GM10266 (cell line): Measurements from ENCODE around the gene EGFL8.

Experiments used
- DNase-seq: peaks from one replicate; pipeline ENCODE4 v3.0.0; 2012; ENCODE audit errors: extremely low spot score
- TF ChIP-seq, protein P1 (sequence below): IDR thresholded peaks from 2 replicates; pipeline ENCODE4 v1.5.1; 2012; ENCODE audit warnings: mild to moderate bottlenecking, low read depth; ENCODE audit not compliant: control insufficient read depth, insufficient read depth; ENCODE audit errors: missing control alignments

EGFL8 gene

DNA sequence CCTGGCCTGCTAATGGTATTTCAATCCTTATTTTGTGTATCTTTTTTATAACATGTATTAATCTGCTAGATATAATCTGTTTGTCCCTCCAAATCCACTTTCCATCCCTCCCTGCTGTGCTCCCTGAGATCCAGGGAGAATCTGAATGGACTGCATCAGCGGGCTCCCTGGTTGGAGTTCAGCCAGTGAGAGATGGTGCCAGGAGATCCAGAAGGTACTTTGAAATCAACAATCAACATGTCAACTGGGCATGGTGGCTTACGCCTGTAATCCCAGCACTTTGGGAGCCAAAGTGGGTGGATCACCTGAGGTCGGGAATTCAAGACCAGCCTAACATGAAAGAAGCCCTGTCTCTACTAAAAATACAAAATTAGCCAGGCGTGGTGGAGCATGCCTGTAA lies 40.7 kb upstream of the EGFL8 start:
- TF ChIP-seq, protein P1, sequence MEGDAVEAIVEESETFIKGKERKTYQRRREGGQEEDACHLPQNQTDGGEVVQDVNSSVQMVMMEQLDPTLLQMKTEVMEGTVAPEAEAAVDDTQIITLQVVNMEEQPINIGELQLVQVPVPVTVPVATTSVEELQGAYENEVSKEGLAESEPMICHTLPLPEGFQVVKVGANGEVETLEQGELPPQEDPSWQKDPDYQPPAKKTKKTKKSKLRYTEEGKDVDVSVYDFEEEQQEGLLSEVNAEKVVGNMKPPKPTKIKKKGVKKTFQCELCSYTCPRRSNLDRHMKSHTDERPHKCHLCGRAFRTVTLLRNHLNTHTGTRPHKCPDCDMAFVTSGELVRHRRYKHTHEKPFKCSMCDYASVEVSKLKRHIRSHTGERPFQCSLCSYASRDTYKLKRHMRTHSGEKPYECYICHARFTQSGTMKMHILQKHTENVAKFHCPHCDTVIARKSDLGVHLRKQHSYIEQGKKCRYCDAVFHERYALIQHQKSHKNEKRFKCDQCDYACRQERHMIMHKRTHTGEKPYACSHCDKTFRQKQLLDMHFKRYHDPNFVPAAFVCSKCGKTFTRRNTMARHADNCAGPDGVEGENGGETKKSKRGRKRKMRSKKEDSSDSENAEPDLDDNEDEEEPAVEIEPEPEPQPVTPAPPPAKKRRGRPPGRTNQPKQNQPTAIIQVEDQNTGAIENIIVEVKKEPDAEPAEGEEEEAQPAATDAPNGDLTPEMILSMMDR: no peak
- DNase-seq: no peak

DNA sequence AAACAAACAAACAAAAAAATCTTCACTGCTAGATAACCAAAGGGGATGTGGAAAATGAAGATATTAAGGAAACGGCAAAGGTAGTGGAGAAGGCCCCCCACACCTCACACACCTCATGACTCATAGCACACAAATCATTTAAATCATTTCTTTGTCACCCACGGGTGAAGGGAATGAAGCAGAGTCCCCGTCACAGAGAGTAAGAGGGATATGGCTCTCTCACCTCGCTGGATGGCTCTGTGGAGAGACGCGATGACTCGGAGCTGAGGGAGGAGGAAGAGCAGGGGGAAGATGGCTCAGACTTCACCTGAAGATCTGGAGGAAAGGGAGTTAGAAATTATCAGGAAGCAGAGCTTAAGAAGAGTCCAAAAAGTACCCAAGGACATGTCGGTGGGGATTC lies 37.5 kb upstream of the EGFL8 start:
- no peak for DNase-seq
- TF ChIP-seq, protein P1: no peak

GRCh38 chr6:32127409-32127716 lies 37.0 kb upstream of the EGFL8 start:
- TF ChIP-seq, protein P1: no peak
- no peak for DNase-seq

DNA sequence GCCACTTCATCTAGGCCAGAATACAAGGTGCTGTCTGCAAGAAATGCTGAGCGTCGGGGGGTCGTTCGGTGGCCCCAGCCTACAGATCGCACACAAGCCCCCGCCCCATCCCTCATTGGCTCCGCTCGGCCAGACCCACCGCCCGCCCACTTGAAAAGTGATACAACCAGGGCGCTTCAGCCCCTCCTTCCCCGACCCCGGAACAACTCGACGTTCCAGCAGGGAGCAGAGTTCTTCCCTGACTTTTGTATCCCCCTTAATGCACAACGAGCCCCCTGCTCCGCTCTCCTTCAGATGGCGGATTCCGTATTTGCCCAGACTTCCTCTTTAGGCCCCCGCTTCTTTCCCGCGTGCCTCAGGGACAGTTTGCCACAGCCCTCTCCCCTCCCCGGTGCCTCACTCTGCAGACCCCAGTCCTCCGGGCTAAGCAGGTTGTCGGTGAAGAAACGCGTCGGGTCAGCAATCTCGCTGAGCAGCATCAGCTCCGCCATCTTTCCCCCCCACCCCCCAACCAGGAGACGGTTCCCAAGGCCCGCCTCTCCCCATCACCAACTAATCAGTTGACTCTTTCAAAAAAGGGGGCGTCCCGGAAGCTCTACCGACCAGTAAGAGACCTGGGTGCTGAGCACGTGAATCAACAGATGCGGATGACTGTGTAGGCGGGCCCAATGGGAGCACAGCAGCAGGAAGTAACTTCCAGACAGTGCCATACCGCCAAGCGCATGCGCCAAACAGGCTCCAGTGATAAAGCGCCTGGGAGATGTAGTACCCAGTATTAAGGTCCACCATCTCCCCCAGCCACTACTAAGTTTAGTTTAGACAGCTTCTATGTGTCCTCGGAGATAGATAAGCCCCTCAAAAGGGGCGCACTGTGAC lies 36.4 kb upstream of the EGFL8 start, which contains the start of gene ATF6B:
ATF6B (minus strand) TSS at position 530 of the 876 bp plus-strand sequence; CDS start at position 491, 39 bp downstream.
- TF ChIP-seq, protein P1: no peak
- peak; percentile 98 for DNase-seq

DNA sequence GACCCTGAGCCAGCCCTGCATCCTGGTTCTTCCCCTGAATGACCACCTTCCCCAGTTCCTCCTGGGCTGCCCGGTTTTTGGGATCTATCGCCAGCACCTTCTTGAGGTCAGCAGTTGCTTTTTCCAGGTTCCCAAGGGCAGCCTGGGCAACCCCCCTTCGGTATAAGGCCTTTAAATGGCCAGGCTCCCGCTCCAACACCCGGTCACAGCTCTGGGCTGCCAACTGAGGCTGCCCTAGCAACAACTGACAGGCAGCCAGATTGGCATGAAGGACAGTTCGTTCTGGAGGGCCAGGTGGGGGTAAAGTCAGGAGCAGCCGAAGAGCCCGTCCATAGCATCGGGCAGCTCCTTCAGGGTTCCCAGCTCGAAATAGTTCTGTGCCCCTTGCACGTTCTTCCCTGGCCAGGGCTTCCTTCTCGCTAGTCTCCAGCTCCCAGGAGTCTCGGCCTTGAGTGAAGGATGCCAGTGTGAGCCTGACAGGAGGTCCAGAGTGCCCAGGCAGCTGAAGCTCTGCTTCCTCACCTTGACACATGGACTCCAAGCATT lies 35.6 kb upstream of the EGFL8 start:
- TF ChIP-seq, protein P1: no peak

GRCh38 chr6:32129297-32130088 lies 34.9 kb upstream of the EGFL8 start:
- TF ChIP-seq, protein P1: no peak
- no peak for DNase-seq

More for the DNA sequence above, 35.6 kb upstream of the EGFL8 start:
- no peak for DNase-seq
